Measurements from ENCODE around the gene AGAP1. TPM values are rescaled to one million over a fixed set of nuclear protein-coding genes. Genes with fewer than 3 reads are reported as not detected.

The AGAP1 gene
- polyA plus RNA-seq, 2 of the 4 experiments (the other 2 are of a cell fraction): 20.2 to 21.9 TPM

DNA sequence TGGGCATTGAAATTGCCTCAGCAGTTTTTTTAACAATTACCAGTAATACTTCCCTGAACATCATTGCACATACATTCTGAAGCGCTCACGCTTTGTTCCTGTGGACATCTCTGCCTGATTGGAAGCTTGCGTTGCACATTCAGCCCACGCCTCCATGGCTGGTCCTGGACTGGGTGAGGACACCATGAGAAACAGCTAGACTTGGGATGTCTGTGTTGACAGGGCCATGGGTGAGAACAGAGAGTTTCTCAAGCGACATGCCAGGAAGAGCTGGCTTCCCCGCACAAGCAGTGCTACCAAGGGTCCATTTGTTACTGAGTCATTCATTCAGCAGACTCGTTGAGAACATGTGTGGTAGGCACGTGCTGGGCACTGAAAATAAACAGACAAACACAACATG is 508.0 kb downstream of the AGAP1 start:
- Histone ChIP-seq H3K27ac (no peak overlapping the region), H3K4me2 (no peak overlapping the region), H3K9me3 (no peaks in the 10 kb centered on the region), H3K4me1 (no peaks in the 10 kb centered on the region), H3K4me3 (no peak overlapping the region)
- ChIA-PET POLR2A (no interaction called here), CTCF (no interaction called here)
- ATAC-seq (no peak), DNase-seq (ENCODE audit: low read depth in 1 of 2, low spot score in 1 of 2) (no peak), FAIRE-seq (no peak)
- TF ChIP-seq CBX2 (IDR thresholded peaks at IDR 0.05; ENCODE audit: borderline replicate concordance, low read depth): no peak
- TF ChIP-seq, protein P1, sequence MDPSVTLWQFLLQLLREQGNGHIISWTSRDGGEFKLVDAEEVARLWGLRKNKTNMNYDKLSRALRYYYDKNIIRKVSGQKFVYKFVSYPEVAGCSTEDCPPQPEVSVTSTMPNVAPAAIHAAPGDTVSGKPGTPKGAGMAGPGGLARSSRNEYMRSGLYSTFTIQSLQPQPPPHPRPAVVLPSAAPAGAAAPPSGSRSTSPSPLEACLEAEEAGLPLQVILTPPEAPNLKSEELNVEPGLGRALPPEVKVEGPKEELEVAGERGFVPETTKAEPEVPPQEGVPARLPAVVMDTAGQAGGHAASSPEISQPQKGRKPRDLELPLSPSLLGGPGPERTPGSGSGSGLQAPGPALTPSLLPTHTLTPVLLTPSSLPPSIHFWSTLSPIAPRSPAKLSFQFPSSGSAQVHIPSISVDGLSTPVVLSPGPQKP (IDR thresholded peaks at IDR 0.05; ENCODE audit: low read depth, low read length): no peak
- WGBS (ENCODE audit: missing lambda C conversion rate): 87% methylated on average over 8 of the region's 8 CpGs

DNA sequence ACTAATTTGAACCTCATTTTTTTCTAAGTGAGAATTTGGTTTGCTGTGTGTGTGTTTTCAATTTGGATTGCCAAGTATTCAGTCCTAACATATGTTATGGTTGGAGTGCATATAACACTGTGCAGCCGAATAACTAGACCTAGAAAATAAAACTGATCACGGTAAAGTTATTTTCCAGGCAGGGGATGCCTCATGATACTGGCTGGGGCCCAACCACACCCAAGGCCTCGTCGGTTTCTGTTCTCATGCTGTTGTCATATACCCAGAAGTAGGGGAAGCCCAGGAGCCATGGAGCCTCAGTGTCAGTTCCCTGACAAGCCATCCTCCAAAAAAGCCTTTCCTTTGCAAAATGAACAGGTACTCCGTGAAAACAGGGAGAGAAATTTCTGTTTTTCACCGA is 514.2 kb downstream of the AGAP1 start:
- DNase-seq (ENCODE audit: low read depth in 1 of 2, low spot score in 1 of 2): no peak
- TF ChIP-seq, protein P2, sequence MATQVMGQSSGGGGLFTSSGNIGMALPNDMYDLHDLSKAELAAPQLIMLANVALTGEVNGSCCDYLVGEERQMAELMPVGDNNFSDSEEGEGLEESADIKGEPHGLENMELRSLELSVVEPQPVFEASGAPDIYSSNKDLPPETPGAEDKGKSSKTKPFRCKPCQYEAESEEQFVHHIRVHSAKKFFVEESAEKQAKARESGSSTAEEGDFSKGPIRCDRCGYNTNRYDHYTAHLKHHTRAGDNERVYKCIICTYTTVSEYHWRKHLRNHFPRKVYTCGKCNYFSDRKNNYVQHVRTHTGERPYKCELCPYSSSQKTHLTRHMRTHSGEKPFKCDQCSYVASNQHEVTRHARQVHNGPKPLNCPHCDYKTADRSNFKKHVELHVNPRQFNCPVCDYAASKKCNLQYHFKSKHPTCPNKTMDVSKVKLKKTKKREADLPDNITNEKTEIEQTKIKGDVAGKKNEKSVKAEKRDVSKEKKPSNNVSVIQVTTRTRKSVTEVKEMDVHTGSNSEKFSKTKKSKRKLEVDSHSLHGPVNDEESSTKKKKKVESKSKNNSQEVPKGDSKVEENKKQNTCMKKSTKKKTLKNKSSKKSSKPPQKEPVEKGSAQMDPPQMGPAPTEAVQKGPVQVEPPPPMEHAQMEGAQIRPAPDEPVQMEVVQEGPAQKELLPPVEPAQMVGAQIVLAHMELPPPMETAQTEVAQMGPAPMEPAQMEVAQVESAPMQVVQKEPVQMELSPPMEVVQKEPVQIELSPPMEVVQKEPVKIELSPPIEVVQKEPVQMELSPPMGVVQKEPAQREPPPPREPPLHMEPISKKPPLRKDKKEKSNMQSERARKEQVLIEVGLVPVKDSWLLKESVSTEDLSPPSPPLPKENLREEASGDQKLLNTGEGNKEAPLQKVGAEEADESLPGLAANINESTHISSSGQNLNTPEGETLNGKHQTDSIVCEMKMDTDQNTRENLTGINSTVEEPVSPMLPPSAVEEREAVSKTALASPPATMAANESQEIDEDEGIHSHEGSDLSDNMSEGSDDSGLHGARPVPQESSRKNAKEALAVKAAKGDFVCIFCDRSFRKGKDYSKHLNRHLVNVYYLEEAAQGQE (IDR thresholded peaks at IDR 0.05): no peak
- TF ChIP-seq ZC3H11A (IDR thresholded peaks at IDR 0.05) (no peak), GATA3 (IDR thresholded peaks at IDR 0.05; ENCODE audit: borderline replicate concordance) (no peak), ESRRA (IDR thresholded peaks at IDR 0.05; ENCODE audit: borderline replicate concordance, low read length) (no peak), HDAC2 (IDR thresholded peaks at IDR 0.05) (no peak), FOXS1 (CRISPR knock-in tag; IDR thresholded peaks at IDR 0.05) (no peak), CHD4 (IDR thresholded peaks at IDR 0.05; ENCODE audit: borderline replicate concordance) (no peak), NR3C1 (IDR thresholded peaks at IDR 0.05) (no peak), SREBF2 (IDR thresholded peaks at IDR 0.05) (no peak), NPAS2 (CRISPR knock-in tag; IDR thresholded peaks at IDR 0.05; ENCODE audit: borderline replicate concordance) (no peak), MYC (IDR thresholded peaks at IDR 0.05; ENCODE audit: borderline replicate concordance, low read length) (no peak), POLR2AphosphoS2 (conservative IDR thresholded peaks at IDR 0.05; ENCODE audit: low read length) (no peak), RCOR1 (IDR thresholded peaks at IDR 0.05; ENCODE audit: low read depth, low read length) (no peak), HOXA7 (CRISPR knock-in tag; IDR thresholded peaks at IDR 0.05) (no peak), CHD2 (IDR thresholded peaks at IDR 0.05; ENCODE audit: low read length, partially characterized antibody) (no peak), POLR2A (IDR thresholded peaks at IDR 0.05; ENCODE audit: low read length) (no peak)
- TF ChIP-seq, protein P3, sequence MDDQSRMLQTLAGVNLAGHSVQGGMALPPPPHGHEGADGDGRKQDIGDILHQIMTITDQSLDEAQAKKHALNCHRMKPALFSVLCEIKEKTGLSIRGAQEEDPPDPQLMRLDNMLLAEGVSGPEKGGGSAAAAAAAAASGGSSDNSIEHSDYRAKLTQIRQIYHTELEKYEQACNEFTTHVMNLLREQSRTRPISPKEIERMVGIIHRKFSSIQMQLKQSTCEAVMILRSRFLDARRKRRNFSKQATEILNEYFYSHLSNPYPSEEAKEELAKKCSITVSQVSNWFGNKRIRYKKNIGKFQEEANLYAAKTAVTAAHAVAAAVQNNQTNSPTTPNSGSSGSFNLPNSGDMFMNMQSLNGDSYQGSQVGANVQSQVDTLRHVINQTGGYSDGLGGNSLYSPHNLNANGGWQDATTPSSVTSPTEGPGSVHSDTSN (IDR thresholded peaks at IDR 0.05): no peak
- TF ChIP-seq, protein P4, sequence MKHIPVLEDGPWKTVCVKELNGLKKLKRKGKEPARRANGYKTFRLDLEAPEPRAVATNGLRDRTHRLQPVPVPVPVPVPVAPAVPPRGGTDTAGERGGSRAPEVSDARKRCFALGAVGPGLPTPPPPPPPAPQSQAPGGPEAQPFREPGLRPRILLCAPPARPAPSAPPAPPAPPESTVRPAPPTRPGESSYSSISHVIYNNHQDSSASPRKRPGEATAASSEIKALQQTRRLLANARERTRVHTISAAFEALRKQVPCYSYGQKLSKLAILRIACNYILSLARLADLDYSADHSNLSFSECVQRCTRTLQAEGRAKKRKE (CRISPR knock-in tag; IDR thresholded peaks at IDR 0.05; ENCODE audit: low read depth): no peak
- TF ChIP-seq, protein P5, sequence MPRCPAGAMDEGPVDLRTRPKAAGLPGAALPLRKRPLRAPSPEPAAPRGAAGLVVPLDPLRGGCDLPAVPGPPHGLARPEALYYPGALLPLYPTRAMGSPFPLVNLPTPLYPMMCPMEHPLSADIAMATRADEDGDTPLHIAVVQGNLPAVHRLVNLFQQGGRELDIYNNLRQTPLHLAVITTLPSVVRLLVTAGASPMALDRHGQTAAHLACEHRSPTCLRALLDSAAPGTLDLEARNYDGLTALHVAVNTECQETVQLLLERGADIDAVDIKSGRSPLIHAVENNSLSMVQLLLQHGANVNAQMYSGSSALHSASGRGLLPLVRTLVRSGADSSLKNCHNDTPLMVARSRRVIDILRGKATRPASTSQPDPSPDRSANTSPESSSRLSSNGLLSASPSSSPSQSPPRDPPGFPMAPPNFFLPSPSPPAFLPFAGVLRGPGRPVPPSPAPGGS (IDR thresholded peaks at IDR 0.05): no peak
- TF ChIP-seq, protein P1 (IDR thresholded peaks at IDR 0.05; ENCODE audit: low read depth, low read length): no peak
- H3K4me1 ChIP-seq: peaks cover 21% of the 10 kb centered on the region
- no peak overlapping the region for H3K4me3 ChIP-seq
- 94% methylated on average over 6 of the region's 6 CpGs for WGBS (ENCODE audit: missing lambda C conversion rate)
- CTCF ChIA-PET: no interaction called here
- POLR2A ChIA-PET: no interaction called here
- H3K9me3 ChIP-seq: no peaks in the 10 kb centered on the region
- no peak for FAIRE-seq
- ATAC-seq: no peak
- H3K27ac ChIP-seq: no peak overlapping the region
- no peak overlapping the region for H3K4me2 ChIP-seq

Measured in A549 (cell line).